Stimulated activated naive CD8-positive, alpha-beta T cell treated with anti-CD3 and anti-CD28 coated beads, Interleukin-15, Interleukin-2, amounts not matched to agents 100 U/mL and 50 U/mL, for 24 hours (primary cell): ENCODE measurements around the gene EXOC4.

Experiments used
- ATAC-seq: fragments of 150-1000 bp; cut with Tn5 transposase; one replicate; pipeline ENCODE4 v1.10.0; 2021
- DNase-seq: peaks from one replicate; pipeline ENCODE4 v3.0.0; 2021

EXOC4 gene

GRCh38 chr7:133497061-133497460 is 244.2 kb downstream of the EXOC4 start:
- no peak for DNase-seq
- ATAC-seq, result no peak

DNA sequence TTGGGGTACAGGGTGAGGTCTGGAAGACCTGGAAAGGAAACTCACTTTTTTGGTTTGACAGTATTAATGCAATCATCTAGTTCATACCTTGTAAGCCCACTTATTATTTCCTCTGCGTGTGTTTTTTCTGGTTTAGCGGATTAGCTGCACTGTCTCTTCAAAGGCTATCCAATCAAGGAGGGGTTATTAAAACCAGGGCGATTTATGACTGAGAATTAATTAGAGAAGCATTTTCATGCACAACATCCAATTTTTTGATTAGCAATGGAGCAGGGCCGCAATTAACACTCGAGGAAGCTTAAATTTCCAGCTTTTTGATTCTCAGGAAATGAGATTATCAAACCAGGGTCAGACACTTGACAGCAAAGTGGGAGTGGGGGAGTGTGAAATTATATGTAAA is 248.9 kb downstream of the EXOC4 start:
- DNase-seq, result no peak
- ATAC-seq, result no peak

DNA sequence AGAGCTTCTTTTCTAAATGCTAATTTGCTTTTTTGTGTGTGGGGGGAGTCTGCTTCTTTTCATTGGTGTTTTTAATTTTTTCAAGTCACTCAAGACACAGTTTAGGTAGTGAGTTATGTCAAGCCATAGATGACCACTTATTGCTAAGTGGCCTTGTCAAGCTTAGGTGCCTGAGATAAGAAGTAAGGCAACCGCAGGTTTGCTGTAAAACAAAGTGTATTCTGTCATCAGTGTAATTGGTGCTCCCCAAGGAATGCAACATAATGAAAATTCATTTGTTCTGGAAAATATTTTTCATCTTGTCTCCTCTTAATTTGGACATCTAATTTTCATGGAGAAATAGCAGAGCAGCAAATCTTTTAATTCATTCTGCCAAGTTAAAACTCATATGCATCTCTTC is 249.6 kb downstream of the EXOC4 start:
- ATAC-seq (no peak), DNase-seq (no peak)

- DNase-seq (no peak), ATAC-seq (no peak)
These were observed 250.1 kb downstream of the EXOC4 start for GRCh38 chr7:133502972-133503371.

DNA sequence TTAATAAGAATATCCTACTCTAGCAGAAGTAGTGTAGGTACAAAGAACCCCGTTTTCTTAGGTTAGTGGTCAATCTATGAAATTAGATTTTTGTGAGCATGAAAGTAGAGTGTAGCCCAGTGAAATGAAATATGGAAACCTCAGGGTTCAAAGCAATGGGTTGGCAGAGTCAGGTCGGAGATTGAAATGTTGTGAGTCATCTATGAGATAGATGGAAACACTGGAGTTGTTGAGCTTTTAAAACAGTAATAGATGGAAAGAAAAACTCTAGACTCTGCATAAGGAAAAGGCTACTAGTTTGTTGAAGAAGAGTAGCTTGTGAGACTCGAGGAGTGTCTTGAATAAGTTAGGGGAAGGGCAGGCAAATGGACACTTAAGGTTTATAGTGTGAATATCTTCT is 251.9 kb downstream of the EXOC4 start:
- no peak for ATAC-seq

GRCh38 chr7:133509822-133510221 is 256.9 kb downstream of the EXOC4 start:
- ATAC-seq (no peak), DNase-seq (no peak)

More for the DNA sequence above, 251.9 kb downstream of the EXOC4 start:
- no peak for DNase-seq

DNA sequence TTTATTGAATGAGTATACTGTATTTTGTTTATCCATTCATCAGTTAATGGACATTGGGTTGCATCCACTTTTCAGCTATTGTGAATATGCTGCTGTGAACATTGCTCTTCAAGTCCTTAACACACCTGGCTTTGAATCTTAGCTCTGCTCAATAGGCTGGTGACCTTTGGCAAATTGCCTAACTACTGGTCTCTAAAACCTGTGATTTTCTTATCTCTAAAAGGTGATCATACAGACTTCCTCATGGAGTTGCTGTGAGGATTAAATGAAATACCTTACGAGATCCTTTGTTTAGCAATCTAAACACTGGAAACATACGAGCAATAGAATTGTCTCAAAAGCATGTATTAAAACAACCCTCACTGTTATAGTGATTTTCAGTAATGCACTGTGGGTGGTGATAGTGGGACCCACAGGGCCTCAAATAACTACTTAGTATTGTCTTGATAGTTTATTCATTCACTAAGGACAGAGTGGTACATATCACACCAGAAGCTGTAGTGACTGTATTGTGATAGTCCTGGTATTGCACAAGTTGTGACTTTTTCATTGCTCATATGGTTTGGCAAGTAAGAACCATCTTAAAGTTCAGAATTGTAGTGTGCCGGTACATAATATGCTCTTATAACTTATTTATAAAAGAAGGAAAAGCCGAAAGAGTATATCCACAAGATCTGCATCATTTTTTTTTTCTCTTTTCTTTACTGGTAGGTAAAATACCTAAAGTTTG is 257.6 kb downstream of the EXOC4 start:
- ATAC-seq, result no peak
- DNase-seq, result no peak

GRCh38 chr7:133511252-133511651 is 258.4 kb downstream of the EXOC4 start:
- no peak for ATAC-seq
- no peak for DNase-seq

DNA sequence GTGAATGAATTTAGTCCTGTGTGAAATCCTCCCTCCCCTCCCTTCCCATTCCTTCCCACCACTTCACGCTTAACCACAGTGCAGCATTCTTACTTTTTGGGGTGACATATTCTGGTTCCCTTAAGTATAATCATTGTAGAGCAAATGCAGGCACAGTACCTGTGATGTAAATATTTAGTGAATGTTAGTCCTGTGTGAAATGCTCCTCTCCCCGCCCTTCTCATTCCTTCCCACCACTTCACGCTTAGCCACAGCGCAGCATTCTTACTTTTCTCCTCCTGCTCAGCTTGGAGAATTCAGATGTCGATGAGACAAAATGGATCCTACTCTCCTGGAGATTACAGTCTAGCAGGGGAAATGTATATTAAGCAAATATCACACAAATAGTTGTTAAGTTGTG is 258.8 kb downstream of the EXOC4 start:
- DNase-seq (no peak), ATAC-seq (no peak)

DNA sequence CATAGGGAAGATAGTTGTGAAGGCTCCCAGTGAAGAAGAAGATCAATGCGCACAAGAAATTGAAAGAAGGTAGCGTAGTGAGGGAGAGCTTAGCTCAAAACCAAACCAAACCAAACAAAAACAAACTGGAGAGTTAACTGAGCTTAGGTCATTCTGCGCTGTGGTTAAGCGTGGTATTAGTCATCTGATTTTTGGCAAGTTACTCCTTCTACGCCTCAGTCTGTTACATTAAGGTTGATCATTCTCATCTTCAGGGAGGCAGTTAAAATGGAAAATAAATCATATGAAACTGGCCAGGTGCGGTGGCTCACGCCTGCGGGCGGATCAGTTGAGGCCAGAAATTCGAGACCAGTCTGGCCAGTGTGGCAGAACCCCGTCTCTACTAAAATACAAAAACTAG is 259.7 kb downstream of the EXOC4 start:
- ATAC-seq, result no peak

DNA sequence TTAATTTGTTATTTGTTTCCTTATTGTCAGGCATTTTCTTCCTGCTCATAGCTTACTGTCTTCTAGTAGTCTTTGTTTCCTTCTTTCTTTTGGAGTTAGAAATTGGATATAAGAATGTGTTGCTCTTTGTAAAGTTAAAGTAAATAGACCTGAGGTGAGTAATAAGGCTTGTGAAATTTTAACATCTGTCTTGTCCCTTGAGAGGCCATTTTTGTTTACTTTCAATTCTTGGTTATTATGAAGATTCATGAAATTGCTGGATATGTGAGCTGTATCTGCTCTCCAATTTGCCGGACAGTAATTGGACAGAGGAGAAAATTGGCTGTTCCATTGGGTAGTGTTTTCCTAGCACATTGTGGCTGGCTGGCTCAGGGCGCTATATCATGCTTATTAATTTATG is 260.7 kb downstream of the EXOC4 start:
- DNase-seq (no peak), ATAC-seq (no peak)

More for the DNA sequence above, 259.7 kb downstream of the EXOC4 start:
- no peak for DNase-seq

GRCh38 chr7:133514551-133514950 is 261.7 kb downstream of the EXOC4 start:
- no peak for DNase-seq
- ATAC-seq, result no peak

GRCh38 chr7:133517766-133518165 is 264.9 kb downstream of the EXOC4 start:
- no peak for ATAC-seq

DNA sequence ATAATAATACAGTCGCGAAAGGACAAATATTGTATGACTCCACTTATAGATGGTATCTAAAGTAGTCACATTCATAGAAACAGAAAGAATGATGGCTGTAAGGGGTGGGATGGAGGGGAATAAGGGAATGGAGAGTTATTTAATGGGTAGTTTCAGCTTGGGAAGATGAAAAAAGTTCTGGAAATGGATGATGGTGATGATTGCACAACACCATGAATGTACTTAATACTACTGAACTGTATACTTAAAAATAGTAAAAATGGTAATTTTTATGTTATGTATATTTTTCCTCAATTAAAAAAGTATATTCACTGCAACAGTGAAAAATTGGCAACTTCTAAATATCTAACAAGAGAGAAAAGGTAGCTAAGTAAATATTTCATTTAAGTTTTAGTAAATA is 265.8 kb downstream of the EXOC4 start:
- DNase-seq (no peak), ATAC-seq (no peak)

More at GRCh38 chr7:133517766-133518165, 264.9 kb downstream of the EXOC4 start:
- no peak for DNase-seq

GRCh38 chr7:133520248-133520647 is 267.4 kb downstream of the EXOC4 start:
- ATAC-seq (no peak), DNase-seq (no peak)

- DNase-seq (no peak), ATAC-seq (no peak)
These were observed 269.6 kb downstream of the EXOC4 start for GRCh38 chr7:133522501-133522900.

GRCh38 chr7:133528796-133529195 is 275.9 kb downstream of the EXOC4 start:
- ATAC-seq (no peak), DNase-seq (no peak)

DNA sequence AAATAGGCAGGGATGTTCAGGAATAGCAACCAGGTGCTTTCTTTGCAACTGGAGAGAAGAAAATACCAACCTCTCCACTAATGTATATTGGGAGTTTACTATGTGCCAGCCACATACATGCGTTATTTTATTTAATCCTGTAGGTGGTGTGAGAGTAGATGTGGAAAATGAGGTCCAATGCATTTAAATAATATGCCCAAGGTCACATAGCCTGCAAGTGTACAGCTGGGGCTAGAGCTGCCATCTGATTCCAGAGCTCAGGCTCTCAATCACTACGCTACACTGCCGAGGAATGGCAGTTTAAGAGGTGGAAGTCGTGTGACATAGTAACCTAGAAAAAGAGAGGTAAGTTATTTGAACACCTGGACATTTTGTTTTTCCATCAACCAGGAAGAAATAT is 277.0 kb downstream of the EXOC4 start:
- DNase-seq, result no peak
- ATAC-seq, result no peak

GRCh38 chr7:133530682-133531081 is 277.8 kb downstream of the EXOC4 start:
- no peak for ATAC-seq

GRCh38 chr7:133534816-133535215 is 281.9 kb downstream of the EXOC4 start:
- no peak for DNase-seq
- ATAC-seq, result no peak

More at GRCh38 chr7:133530682-133531081, 277.8 kb downstream of the EXOC4 start:
- no peak for DNase-seq

DNA sequence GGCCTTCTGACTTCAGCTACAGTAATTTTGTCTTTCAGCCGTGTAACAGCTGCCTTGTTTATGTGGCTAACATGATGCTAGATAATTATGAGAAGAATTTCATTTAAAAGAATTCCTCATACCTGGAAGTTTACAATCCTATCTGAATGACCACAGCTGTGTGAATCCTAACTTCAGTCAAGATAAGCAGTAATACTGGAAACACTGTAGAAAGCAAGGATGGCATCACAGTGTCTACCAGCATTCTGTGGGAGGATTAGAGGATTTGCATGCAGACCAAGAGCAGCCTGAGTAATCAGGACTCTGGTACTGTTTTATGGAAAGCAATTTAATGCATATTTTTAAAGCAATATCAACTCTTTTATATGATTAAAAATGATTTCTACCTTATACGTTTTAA is 282.4 kb downstream of the EXOC4 start:
- DNase-seq (no peak), ATAC-seq (no peak)

DNA sequence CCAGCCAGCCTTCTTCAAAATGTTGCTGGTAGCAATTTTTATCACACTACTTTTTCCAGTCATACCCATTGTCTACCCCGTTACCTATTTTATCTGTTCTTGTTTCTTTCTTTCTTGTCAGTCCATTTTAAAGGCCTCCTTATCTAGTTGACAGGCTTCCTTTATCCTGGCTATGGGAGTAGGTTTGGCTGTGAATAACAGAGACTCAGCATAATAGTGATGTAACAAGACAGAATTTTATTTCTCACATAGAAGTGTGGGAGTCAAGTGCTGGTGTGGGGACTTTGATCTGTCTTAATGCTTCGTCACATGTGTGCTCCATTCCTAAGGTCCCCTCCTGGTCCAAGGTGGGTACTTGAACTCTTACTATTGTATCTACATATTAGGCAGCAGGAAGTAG is 283.6 kb downstream of the EXOC4 start:
- no peak for DNase-seq
- ATAC-seq, result no peak

DNA sequence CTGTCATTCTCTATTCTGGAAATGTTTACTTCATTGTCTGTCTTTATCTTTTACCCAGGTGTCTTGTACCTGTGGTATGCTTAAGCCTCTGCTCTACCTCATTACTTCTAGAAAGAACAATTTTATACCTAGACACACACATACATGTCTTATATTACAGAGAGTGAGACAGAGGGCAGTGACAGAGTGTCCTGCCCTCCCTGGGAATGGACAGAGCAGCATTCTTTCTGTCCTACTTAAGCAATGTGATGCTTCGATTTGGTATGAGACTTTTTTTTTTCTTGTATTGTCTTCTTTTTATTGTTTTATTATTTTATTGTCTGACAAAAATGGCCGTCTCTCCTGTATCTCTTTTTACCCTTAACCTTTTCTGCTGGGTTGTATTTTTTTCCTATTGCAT is 286.1 kb downstream of the EXOC4 start:
- DNase-seq (no peak), ATAC-seq (no peak)

- ATAC-seq, result no peak
- DNase-seq, result no peak
These were observed 287.4 kb downstream of the EXOC4 start for GRCh38 chr7:133540096-133540860.
